ENCODE measurements around the gene MYO19.

MYO19 gene

DNA sequence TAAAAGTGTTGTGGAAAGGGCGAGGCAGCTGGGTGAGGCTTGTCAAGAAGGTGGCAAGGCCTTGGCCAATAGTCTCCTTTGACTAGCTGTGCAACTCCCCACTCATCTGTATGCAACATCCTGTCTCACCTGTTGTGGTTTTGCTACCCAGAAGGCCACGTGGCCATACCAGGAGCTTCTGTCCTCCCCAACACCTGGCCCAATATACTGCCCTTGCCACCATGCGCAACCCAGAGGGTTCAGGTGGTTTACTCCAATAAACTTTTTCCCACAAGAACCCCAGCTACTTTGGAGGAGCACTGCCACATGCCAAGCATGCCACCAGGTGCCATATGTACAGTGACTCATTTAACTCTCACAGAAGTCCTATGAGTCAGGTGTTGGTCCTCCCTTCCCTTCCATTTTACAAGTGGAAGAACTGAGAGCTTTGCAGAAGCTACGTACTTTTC is 10.2 kb downstream of the MYO19 start:
- H3K27me3 ChIP-seq (ENCODE audit: insufficient read depth, poor library complexity, severe bottlenecking) = no peaks in the 10 kb centered on the region
- peak; percentile 66 for ATAC-seq (ENCODE audit: low read depth)
- H3K9me3 ChIP-seq (ENCODE audit: severe bottlenecking) = no peaks in the 10 kb centered on the region
- H3K4me1 ChIP-seq (ENCODE audit: insufficient read depth, poor library complexity, severe bottlenecking) = peaks cover 8% of the 10 kb centered on the region
- H3K4me3 ChIP-seq (ENCODE audit: severe bottlenecking) = no peak overlapping the region
- H3K36me3 ChIP-seq (ENCODE audit: low read depth) = peaks cover 89% of the 10 kb centered on the region
- TF ChIP-seq, protein P1, sequence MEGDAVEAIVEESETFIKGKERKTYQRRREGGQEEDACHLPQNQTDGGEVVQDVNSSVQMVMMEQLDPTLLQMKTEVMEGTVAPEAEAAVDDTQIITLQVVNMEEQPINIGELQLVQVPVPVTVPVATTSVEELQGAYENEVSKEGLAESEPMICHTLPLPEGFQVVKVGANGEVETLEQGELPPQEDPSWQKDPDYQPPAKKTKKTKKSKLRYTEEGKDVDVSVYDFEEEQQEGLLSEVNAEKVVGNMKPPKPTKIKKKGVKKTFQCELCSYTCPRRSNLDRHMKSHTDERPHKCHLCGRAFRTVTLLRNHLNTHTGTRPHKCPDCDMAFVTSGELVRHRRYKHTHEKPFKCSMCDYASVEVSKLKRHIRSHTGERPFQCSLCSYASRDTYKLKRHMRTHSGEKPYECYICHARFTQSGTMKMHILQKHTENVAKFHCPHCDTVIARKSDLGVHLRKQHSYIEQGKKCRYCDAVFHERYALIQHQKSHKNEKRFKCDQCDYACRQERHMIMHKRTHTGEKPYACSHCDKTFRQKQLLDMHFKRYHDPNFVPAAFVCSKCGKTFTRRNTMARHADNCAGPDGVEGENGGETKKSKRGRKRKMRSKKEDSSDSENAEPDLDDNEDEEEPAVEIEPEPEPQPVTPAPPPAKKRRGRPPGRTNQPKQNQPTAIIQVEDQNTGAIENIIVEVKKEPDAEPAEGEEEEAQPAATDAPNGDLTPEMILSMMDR (IDR thresholded peaks at IDR 0.05; ENCODE audit: poor library complexity, severe bottlenecking) = no peak
- H3K27ac ChIP-seq (ENCODE audit: poor library complexity, severe bottlenecking) = peak overlapping the region; percentile 19
- DNase-seq (ENCODE audit: low spot score) = no peak

DNA sequence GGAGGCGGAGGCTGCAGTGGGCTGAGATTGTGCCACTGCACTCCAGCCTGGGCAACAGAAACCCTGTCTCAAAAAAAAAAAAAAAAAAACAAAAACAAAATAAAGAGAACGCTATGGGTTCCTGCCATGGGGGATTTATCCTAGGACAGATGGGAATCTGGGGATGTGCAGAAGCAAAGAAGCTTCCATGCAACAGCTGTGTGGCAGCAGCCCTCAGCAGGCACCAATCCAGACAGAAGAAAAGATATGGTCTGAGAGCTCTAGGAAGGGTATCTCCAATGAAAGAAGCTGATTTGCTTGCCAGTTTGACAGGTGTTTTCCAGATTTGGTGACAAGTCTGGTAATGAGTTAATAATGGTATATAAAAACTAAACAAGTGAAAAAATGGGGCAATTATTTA is 11.6 kb downstream of the MYO19 start:
- peaks cover 89% of the 10 kb centered on the region for H3K36me3 ChIP-seq (ENCODE audit: low read depth)
- ATAC-seq (ENCODE audit: low read depth) = no peak

DNA sequence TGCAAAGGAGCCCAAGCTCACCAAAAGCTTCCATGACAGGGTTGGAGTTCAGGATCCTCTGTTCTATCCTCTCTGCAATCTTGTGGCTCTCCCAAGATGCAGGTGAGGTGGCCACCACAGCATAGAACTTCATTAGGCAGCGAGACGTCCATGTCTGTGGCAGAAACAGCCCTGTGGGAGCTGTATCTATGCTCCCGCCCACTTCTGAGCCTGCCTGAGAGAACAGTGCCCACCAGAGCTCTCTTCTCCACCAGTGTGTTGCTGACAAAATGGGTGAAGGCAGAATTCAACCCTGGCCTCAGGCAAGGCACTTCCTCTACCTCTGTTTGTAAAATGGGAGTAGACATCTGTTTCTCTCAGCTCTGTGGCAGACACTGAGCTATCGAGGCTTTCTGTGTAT is 18.8 kb downstream of the MYO19 start:
- Histone ChIP-seq H3K4me1 (ENCODE audit: insufficient read depth, poor library complexity, severe bottlenecking) (no peaks in the 10 kb centered on the region), H3K36me3 (ENCODE audit: low read depth) (peaks cover 88% of the 10 kb centered on the region), H3K4me3 (ENCODE audit: severe bottlenecking) (no peak overlapping the region), H3K9me3 (ENCODE audit: severe bottlenecking) (peaks cover 1% of the 10 kb centered on the region), H3K27me3 (ENCODE audit: insufficient read depth, poor library complexity, severe bottlenecking) (no peaks in the 10 kb centered on the region), H3K27ac (ENCODE audit: poor library complexity, severe bottlenecking) (no peak overlapping the region)
- no peak for ATAC-seq (ENCODE audit: low read depth)
- DNase-seq (ENCODE audit: low spot score) = no peak
- TF ChIP-seq, protein P1 (IDR thresholded peaks at IDR 0.05; ENCODE audit: poor library complexity, severe bottlenecking) = no peak

More for the DNA sequence above, 11.6 kb downstream of the MYO19 start:
- H3K27me3 ChIP-seq (ENCODE audit: insufficient read depth, poor library complexity, severe bottlenecking) = no peaks in the 10 kb centered on the region
- H3K4me3 ChIP-seq (ENCODE audit: severe bottlenecking) = no peak overlapping the region
- peaks cover 4% of the 10 kb centered on the region for H3K4me1 ChIP-seq (ENCODE audit: insufficient read depth, poor library complexity, severe bottlenecking)
- no peaks in the 10 kb centered on the region for H3K9me3 ChIP-seq (ENCODE audit: severe bottlenecking)
- DNase-seq (ENCODE audit: low spot score) = no peak
- TF ChIP-seq, protein P1 (IDR thresholded peaks at IDR 0.05; ENCODE audit: poor library complexity, severe bottlenecking) = no peak
- H3K27ac ChIP-seq (ENCODE audit: poor library complexity, severe bottlenecking) = no peak overlapping the region

DNA sequence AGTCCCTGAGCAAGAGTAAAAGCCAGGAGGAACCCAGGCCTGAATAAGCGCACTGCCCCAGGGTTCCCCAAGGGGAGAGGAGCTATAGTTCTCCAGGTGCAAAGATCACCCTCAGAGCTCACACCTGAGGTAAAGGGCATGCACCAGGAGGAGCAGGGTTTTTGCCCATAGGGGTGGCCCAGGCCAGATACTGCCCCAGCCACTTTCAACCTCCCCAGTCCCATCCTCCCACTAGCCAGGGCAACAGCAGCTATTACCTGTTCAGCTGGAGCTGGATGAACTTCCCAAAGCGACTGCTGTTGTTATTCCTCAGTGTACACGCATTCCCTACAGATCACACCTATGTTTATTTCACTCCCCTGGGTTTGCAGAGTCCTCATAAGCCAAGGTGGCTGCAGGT is 19.8 kb downstream of the MYO19 start:
- no peak overlapping the region for H3K4me3 ChIP-seq (ENCODE audit: severe bottlenecking)
- no peak for ATAC-seq (ENCODE audit: low read depth)
- TF ChIP-seq, protein P1 (IDR thresholded peaks at IDR 0.05; ENCODE audit: poor library complexity, severe bottlenecking) = no peak
- peaks cover 1% of the 10 kb centered on the region for H3K9me3 ChIP-seq (ENCODE audit: severe bottlenecking)
- no peak overlapping the region for H3K27ac ChIP-seq (ENCODE audit: poor library complexity, severe bottlenecking)
- no peaks in the 10 kb centered on the region for H3K4me1 ChIP-seq (ENCODE audit: insufficient read depth, poor library complexity, severe bottlenecking)
- no peaks in the 10 kb centered on the region for H3K27me3 ChIP-seq (ENCODE audit: insufficient read depth, poor library complexity, severe bottlenecking)
- H3K36me3 ChIP-seq (ENCODE audit: low read depth) = peaks cover 88% of the 10 kb centered on the region
- no peak for DNase-seq (ENCODE audit: low spot score)

DNA sequence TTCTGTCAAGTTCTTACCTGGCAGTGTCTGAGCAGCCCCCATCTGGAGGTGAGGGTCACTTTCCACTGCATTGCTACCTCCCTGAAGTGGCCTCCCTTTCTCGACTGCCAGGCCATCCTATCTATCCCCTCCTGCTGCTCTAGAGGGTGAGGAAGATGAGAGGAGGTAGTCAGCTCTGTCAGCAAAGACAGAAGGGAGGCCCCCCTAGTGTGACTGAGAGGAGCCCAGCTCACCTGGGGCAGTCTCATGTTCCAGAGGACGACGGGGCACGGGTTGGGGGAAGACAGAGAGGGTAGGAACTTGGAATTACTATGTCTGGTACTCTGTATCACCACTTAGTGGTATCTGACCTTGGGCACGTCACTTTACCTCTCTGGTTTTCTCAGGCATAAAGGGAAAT is 22.0 kb downstream of the MYO19 start:
- no peak overlapping the region for H3K4me3 ChIP-seq (ENCODE audit: severe bottlenecking)
- H3K9me3 ChIP-seq (ENCODE audit: severe bottlenecking) = peaks cover 1% of the 10 kb centered on the region
- no peaks in the 10 kb centered on the region for H3K27me3 ChIP-seq (ENCODE audit: insufficient read depth, poor library complexity, severe bottlenecking)
- no peaks in the 10 kb centered on the region for H3K4me1 ChIP-seq (ENCODE audit: insufficient read depth, poor library complexity, severe bottlenecking)
- TF ChIP-seq, protein P1 (IDR thresholded peaks at IDR 0.05; ENCODE audit: poor library complexity, severe bottlenecking) = no peak
- peaks cover 90% of the 10 kb centered on the region for H3K36me3 ChIP-seq (ENCODE audit: low read depth)
- H3K27ac ChIP-seq (ENCODE audit: poor library complexity, severe bottlenecking) = no peak overlapping the region
- ATAC-seq (ENCODE audit: low read depth) = no peak
- DNase-seq (ENCODE audit: low spot score) = no peak

Data from RWPE2 (cell line).